Measurements from ENCODE around the gene SYT1. TPM values are rescaled to one million over a fixed set of nuclear protein-coding genes. Genes with fewer than 3 reads are reported as not detected.
A peak's percentile ranks its signal among the peaks of the same experiment; 100 is the strongest.

The SYT1 gene
- total RNA-seq, 1 donor from 2014 or later = 0.30 TPM

DNA sequence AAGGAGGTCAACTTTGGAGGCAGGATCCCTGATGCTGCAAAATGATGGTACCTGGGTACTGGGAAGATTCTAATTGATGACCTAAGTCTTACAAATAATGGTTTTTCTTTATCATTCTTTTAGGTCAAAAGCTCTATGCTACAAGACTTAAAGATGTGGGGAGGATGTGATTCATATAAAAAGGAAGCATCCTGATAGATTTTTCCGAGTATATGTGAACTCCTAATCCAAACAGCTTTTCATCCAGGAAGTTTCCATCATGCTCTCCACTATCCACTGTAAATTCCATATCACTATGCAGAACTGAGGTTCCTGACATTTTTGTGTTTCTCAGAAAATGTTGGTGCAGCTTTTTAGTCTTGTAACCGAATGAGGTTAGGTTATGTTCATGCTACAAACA is 533.0 kb downstream of the SYT1 start:
- no peaks in the 10 kb centered on the region for H3K4me1 ChIP-seq
- intact Hi-C loops (cut with micrococcal nuclease) = no loop called here
- no peak for TF ChIP-seq CTCF (IDR thresholded peaks at IDR 0.05; ENCODE audit: borderline replicate concordance)

GRCh38 chr12:79400481-79400880 is 535.9 kb downstream of the SYT1 start:
- no peak for TF ChIP-seq CTCF (IDR thresholded peaks at IDR 0.05; ENCODE audit: borderline replicate concordance)
- H3K36me3 ChIP-seq = no peaks in the 10 kb centered on the region
- H3K9me3 ChIP-seq (replicated peaks) = no peaks in the 10 kb centered on the region
- no peak overlapping the region for H3K4me3 ChIP-seq
- no peak for DNase-seq
- H3K27ac ChIP-seq (replicated peaks) = no peak overlapping the region
- intact Hi-C loops (cut with micrococcal nuclease) = no loop called here
- H3K27me3 ChIP-seq (ENCODE audit: low read depth) = no peaks in the 10 kb centered on the region
- H3K4me1 ChIP-seq = no peaks in the 10 kb centered on the region

More for the DNA sequence above, 533.0 kb downstream of the SYT1 start:
- Histone ChIP-seq H3K9me3 (replicated peaks) (no peaks in the 10 kb centered on the region), H3K27ac (replicated peaks) (no peak overlapping the region), H3K27me3 (ENCODE audit: low read depth) (no peaks in the 10 kb centered on the region), H3K36me3 (no peaks in the 10 kb centered on the region), H3K4me3 (no peak overlapping the region)
- no peak for DNase-seq

DNA sequence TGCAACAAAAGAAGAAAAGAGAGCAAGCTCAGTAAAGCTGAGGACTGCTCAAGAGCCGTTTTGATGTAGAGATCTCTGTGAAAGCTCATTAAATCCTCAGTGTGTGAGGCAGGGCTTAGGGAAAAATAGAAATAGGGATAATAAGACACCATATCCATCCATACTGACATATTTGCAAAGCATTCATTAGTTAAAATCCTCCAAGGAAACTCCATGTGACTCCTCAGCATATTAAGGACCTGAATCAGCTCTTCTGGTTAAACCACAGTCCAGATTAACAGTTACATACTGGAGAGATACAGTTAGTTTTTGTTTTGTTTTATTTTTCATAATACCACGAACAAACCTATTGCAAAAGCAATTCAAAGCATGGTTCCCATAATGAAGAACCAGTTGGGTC is 538.0 kb downstream of the SYT1 start:
- no peak overlapping the region for H3K4me3 ChIP-seq
- no peak for DNase-seq
- no peak for TF ChIP-seq CTCF (IDR thresholded peaks at IDR 0.05; ENCODE audit: borderline replicate concordance)
- no peaks in the 10 kb centered on the region for H3K4me1 ChIP-seq
- intact Hi-C loops (cut with micrococcal nuclease) = no loop called here
- H3K9me3 ChIP-seq (replicated peaks) = no peaks in the 10 kb centered on the region
- no peaks in the 10 kb centered on the region for H3K36me3 ChIP-seq
- H3K27me3 ChIP-seq (ENCODE audit: low read depth) = no peaks in the 10 kb centered on the region
- no peak overlapping the region for H3K27ac ChIP-seq (replicated peaks)

- no peak for TF ChIP-seq CTCF (IDR thresholded peaks at IDR 0.05; ENCODE audit: borderline replicate concordance)
- Histone ChIP-seq H3K4me1 (peaks cover 4% of the 10 kb centered on the region), H3K9me3 (replicated peaks) (no peaks in the 10 kb centered on the region), H3K27me3 (ENCODE audit: low read depth) (no peaks in the 10 kb centered on the region), H3K36me3 (no peaks in the 10 kb centered on the region), H3K4me3 (no peak overlapping the region), H3K27ac (replicated peaks) (no peak overlapping the region)
- intact Hi-C loops (cut with micrococcal nuclease) = no loop called here
- no peak for DNase-seq
Observed at GRCh38 chr12:79406993-79407392, 542.4 kb downstream of the SYT1 start.

DNA sequence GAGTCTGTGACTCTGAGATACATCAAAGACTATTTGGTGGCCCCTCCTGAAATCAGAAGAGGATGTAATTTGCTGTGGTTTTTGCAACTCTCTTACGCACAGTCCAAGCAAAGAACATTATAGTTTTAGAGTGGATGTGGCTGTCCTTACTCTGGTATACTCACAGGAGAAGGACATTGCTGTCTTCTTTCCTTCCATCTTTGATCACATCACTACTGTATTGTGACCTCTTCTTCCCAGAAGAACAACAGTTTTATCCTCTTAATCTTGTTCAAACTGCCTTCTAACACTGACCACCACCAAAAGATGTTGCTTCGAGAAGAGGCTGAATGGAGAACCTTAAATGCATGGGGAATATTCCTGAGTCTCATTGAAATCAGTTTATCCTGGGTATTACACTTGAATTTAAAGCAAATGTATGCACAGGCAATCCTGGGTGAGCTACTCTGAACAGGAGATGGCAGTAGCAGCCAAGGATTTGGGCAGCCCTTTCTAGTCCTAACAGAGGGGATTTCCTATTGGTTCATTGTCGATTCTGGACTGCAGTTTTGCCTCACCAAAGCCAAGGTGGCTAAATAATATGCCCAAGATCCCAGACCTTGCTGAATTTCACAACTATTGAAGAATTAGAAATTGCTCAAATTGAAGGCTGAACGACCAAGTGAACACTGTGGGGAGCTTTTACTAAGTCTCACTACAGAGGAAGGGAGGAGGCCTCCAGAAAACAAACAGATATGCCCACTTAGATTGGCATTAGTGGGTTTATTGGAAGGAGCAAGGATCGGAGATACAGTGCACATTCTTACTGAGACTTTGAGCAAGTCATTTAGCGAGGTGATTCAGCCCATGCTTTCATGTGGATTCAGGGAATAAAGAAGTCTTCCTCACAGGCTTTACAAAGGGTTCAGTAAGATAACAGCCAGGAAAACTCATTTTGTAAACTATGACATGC is 543.4 kb downstream of the SYT1 start:
- H3K4me1 ChIP-seq = peaks cover 4% of the 10 kb centered on the region
- no peaks in the 10 kb centered on the region for H3K9me3 ChIP-seq (replicated peaks)
- peak; percentile 62 for TF ChIP-seq CTCF (IDR thresholded peaks at IDR 0.05; ENCODE audit: borderline replicate concordance)
- no peak overlapping the region for H3K4me3 ChIP-seq
- no peak overlapping the region for H3K27ac ChIP-seq (replicated peaks)
- H3K36me3 ChIP-seq = no peaks in the 10 kb centered on the region
- intact Hi-C loops (cut with micrococcal nuclease) = no loop called here
- no peaks in the 10 kb centered on the region for H3K27me3 ChIP-seq (ENCODE audit: low read depth)
- DNase-seq = peak; percentile 16

Data from left ventricle myocardium inferior (tissue), 1 donor.